Ovary (tissue), 9 donors: Measurements from ENCODE around the gene RIPOR3. TPM values are rescaled to one million over a fixed set of nuclear protein-coding genes. Genes with fewer than 3 reads are reported as not detected.
"Not testable (repeated sequence)": the region's sequence is repeated elsewhere in the genome, so short reads cannot be mapped to it uniquely, and the experiment has no call there.

ENCODE experiments used
- DNase-seq, 5 donors: peaks; one replicate each; pipeline ENCODE4 v3.0.0-alpha.2; 2019 to 2020
- H3K27ac ChIP-seq, 2 donors: fragments of 200-600 bp; one replicate each; pipeline versions ENCODE4 v1.5.1 to v1.8.0; 2019 to 2022
- H3K27me3 ChIP-seq: fragments of 200-600 bp; one replicate; pipeline ENCODE4 v1.8.0; 2022
- H3K36me3 ChIP-seq: fragments of 200-600 bp; sonication (generic); one replicate; pipeline ENCODE4 v1.5.1; 2019
- H3K4me1 ChIP-seq: one replicate; pipeline ENCODE4 v1.8.1; 2013; ENCODE audit warnings: mild to moderate bottlenecking, moderate library complexity; ENCODE audit not compliant: insufficient read depth
- H3K4me3 ChIP-seq: fragments of 200-600 bp; sonication (generic); one replicate; pipeline ENCODE4 v1.5.1; 2017
- H3K9me3 ChIP-seq, 2 donors: fragments of 200-600 bp in 1 of 2; sonication (generic) in 1 of 2; one replicate each; pipeline versions ENCODE4 v1.5.1 to v1.8.1; 2013 to 2019; ENCODE audit warnings: mild to moderate bottlenecking in 1 of 2, moderate library complexity in 1 of 2
- CTCF ChIP-seq, 3 donors: fragments of 450-650 bp in 2 of 3; fragments of 200-600 bp in 1 of 3; IDR thresholded peaks; one replicate each; pipeline versions ENCODE4 v1.5.1 to v1.8.0; 2016 to 2022; ENCODE audit warnings: antibody characterized with exemption in 3 of 3, mild to moderate bottlenecking in 1 of 3
- EP300 ChIP-seq: sonication (generic); formaldehyde crosslinking; IDR thresholded peaks from one replicate; pipeline ENCODE4 v1.6.1; 2017; ENCODE audit warnings: antibody characterized with exemption
- POLR2A ChIP-seq: fragments of 450-650 bp; IDR thresholded peaks from one replicate; pipeline ENCODE4 v1.6.1; 2017; ENCODE audit warnings: antibody characterized with exemption, mild to moderate bottlenecking, moderate library complexity
- WGBS, 3 donors: extraction: QIAGEN DNeasy Blood & Tissue Kit in 1 of 3; methylation state at CpG; one replicate each; pipeline versions ENCODE4 v1.1.5 to v1.1.7; 2013 to 2017; 5-methylcytosine and 5-hydroxymethylcytosine counted together
- intact Hi-C, 4 donors: fragments of 100-400 bp; cut with DNase I; formaldehyde crosslinking; loops; one replicate each; pipeline versions ENCODE4 v1.11.0 to v1.15.1; 2022 to 2023
- polyA plus RNA-seq, 2 donors: library from polyadenylated mRNA; stranded (reverse); fragments of 200-250 nt in 1 of 2; fragments of 350-450 nt in 1 of 2; fragmentation: Illumina TruSeq in 1 of 2; extraction: RNeasy Lipid Tissue Mini Kit (QIAGEN cat#74804) in 1 of 2; gene quantifications; one replicate each; pipeline ENCODE4 v1.2.3, GENCODE V29; 2013 to 2014
- total RNA-seq, 7 donors: library from RNA; depleted of rRNA in 2 of 7; stranded (reverse); fragments of >200 nt in 2 of 7; fragmentation: NEBNext Ultra II Directional in 3 of 7; extraction: Animal tissue kit (Norgen Biotek cat#: 25700) in 3 of 7; gene quantifications; one replicate each; pipeline versions ENCODE4 v1.1.0 to v1.2.4, GENCODE V29; 2016 to 2023
- donor health status: DM: no; HTN: no; CAD: no; lungs with moderate emphysema.
- donor health status: DM: no; HTN: no; CAD: no.
- donor health status: Bipolar disorder and iron deficiency.
- donor health status: DM: yes; HTN: yes; CAD: no.
- donor health status: DM: no; HTN: no; CAD: no.
- donor health status: DM: yes; HTN: yes; CAD: no.

Gene RIPOR3
- total and polyA plus RNA-seq, 9 donors: 1.3 to 22.7 (median 8.0) TPM

- no peak for TF ChIP-seq POLR2A
- TF ChIP-seq EP300: no peak
- TF ChIP-seq CTCF (IDR thresholded peaks at IDR 0.05): no peak
- Histone ChIP-seq H3K9me3 (no peaks in the 10 kb centered on the region), H3K27ac (no peak overlapping the region), H3K4me3 (no peak overlapping the region), H3K27me3 (no peaks in the 10 kb centered on the region), H3K36me3 (no peaks in the 10 kb centered on the region), H3K4me1 (no peaks in the 10 kb centered on the region)
- WGBS, 3 donors: 93 to 94% (median 93%) methylated on average over 15 of the region's 15 CpGs
- intact Hi-C loops: no loop called here
- no peak for DNase-seq
Measured at GRCh38 chr20:50602432-50603088, 88.8 kb downstream of the RIPOR3 start.

GRCh38 chr20:50601511-50602431, 89.6 kb downstream of the RIPOR3 start:
- H3K9me3 ChIP-seq: no peaks in the 10 kb centered on the region
- no peaks in the 10 kb centered on the region for H3K36me3 ChIP-seq
- TF ChIP-seq CTCF (IDR thresholded peaks at IDR 0.05) (no peak), EP300 (no peak), POLR2A (no peak)
- DNase-seq: no peak
- no peaks in the 10 kb centered on the region for H3K4me1 ChIP-seq
- WGBS, 3 donors: 82 to 84% (median 84%) methylated on average over 25 to 33 of the region's 33 CpGs
- intact Hi-C loops: no loop called here
- no peaks in the 10 kb centered on the region for H3K27me3 ChIP-seq
- H3K4me3 ChIP-seq: no peak overlapping the region
- no peak overlapping the region for H3K27ac ChIP-seq

GRCh38 chr20:50600281-50600895, 91.0 kb downstream of the RIPOR3 start:
- no peaks in the 10 kb centered on the region for H3K27me3 ChIP-seq

GRCh38 chr20:50598768-50599167, 92.6 kb downstream of the RIPOR3 start:
- DNase-seq, H3K9me3 ChIP-seq, H3K4me3 ChIP-seq, H3K27me3 ChIP-seq, H3K27ac ChIP-seq, H3K4me1 ChIP-seq, intact Hi-C loops, H3K36me3 ChIP-seq: not testable (repeated sequence)
- WGBS, 3 donors: 95 to 98% (median 97%) methylated on average over 5 of the region's 5 CpGs

More at GRCh38 chr20:50600281-50600895, 91.0 kb downstream of the RIPOR3 start:
- Histone ChIP-seq H3K4me1 (no peaks in the 10 kb centered on the region), H3K4me3 (no peak overlapping the region), H3K36me3 (no peaks in the 10 kb centered on the region), H3K9me3 (no peaks in the 10 kb centered on the region), H3K27ac (no peak overlapping the region)
- 81 to 86% (median 82%) methylated on average over 12 of the region's 12 CpGs for WGBS, 3 donors
- no peak for DNase-seq
- intact Hi-C loops: no loop called here
- no peak for TF ChIP-seq EP300
- no peak for TF ChIP-seq CTCF (IDR thresholded peaks at IDR 0.05)
- no peak for TF ChIP-seq POLR2A
